Activated T-helper 1 cell treated with anti-CD3 and anti-CD28 coated beads, Interleukin-12 subunit alpha, Interleukin-12 subunit beta, Interleukin-2, Interleukin-4 antibody, amounts not matched to agents 30 ng/mL and 10 ng/mL and 1 ng/mL, durations not matched to agents 14 hours and 24 hours and 36 hours (primary cell): ENCODE measurements around the gene ATP1A4. TPM values are rescaled to one million over a fixed set of nuclear protein-coding genes. Genes with fewer than 3 reads are reported as not detected.

Source experiments
- DNase-seq: peaks from one replicate; pipeline ENCODE4 v3.0.0; 2021; ENCODE audit warnings: low spot score
- H3K27ac Mint-ChIP-seq: one replicate; pipeline ENCODE4 v1.8.0; 2021; ENCODE audit warnings: mild to moderate bottlenecking, mixed read lengths
- H3K27me3 Mint-ChIP-seq: one replicate; pipeline ENCODE4 v1.8.0; 2022; ENCODE audit warnings: mild to moderate bottlenecking, moderate library complexity, mixed read lengths; ENCODE audit not compliant: insufficient read depth
- H3K36me3 Mint-ChIP-seq: one replicate; pipeline ENCODE4 v1.8.0; 2021; ENCODE audit warnings: low read depth, mixed read lengths
- H3K4me1 Mint-ChIP-seq: one replicate; pipeline ENCODE4 v1.8.0; 2021; ENCODE audit warnings: low read depth, mixed read lengths
- H3K4me3 Mint-ChIP-seq: one replicate; pipeline ENCODE4 v1.8.0; 2021; ENCODE audit warnings: mild to moderate bottlenecking, moderate library complexity, mixed read lengths
- H3K9me3 Mint-ChIP-seq: one replicate; pipeline ENCODE4 v1.8.0; 2021; ENCODE audit warnings: mixed read lengths
- intact Hi-C: fragments of 100-400 bp; cut with micrococcal nuclease; formaldehyde crosslinking; loops from one replicate; pipeline ENCODE4 v1.15.1; 2024
- total RNA-seq: library from RNA; stranded (reverse); gene quantifications from 2 replicates; pipeline ENCODE4 v1.2.3, GENCODE V29; 2022

ATP1A4 gene
- total RNA-seq, 1 donor from 2014 or later: not detected

DNA sequence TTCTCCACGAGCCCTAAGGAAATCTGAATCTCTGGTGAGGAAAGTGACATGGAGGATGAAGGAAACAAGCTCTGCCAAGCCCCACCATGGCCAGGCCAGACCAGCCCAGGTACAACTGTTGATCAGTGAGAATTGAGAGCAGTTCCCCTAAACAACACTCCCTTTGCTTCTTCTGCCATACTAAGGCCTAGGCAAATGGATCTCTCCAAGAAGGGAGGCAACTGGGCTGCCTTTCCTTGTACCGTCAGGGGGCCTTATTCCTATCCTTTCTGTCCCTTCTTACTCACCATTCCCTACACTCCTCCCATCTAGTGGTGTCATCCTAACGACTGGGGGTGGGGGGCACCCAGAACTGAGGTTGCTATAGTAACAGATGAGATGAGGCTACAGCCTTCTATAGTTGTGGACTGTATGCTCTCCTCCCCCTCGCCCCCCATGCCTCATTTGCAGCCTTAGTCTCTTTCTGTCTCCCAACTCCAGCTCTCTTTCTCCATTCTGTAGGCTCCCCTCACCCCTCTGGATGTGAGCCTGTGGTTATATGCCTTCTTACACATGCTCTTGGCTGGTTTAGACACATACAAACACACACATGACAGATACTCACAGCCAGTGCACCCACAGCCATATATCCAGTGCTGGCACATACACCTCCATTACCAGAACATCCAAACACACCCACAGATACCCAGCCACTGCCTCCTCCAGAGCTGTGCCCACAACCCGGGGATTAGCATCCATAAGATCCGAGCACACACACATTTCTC is 57.3 kb downstream of the ATP1A4 start:
- peak overlapping the region; percentile 3 for H3K27ac Mint-ChIP-seq
- H3K4me3 Mint-ChIP-seq: no peak overlapping the region
- H3K4me1 Mint-ChIP-seq: peaks cover 49% of the 10 kb centered on the region
- no peaks in the 10 kb centered on the region for H3K9me3 Mint-ChIP-seq
- intact Hi-C loops: no loop called here
- DNase-seq: no peak
- H3K36me3 Mint-ChIP-seq: peaks cover 37% of the 10 kb centered on the region
- no peaks in the 10 kb centered on the region for H3K27me3 Mint-ChIP-seq

DNA sequence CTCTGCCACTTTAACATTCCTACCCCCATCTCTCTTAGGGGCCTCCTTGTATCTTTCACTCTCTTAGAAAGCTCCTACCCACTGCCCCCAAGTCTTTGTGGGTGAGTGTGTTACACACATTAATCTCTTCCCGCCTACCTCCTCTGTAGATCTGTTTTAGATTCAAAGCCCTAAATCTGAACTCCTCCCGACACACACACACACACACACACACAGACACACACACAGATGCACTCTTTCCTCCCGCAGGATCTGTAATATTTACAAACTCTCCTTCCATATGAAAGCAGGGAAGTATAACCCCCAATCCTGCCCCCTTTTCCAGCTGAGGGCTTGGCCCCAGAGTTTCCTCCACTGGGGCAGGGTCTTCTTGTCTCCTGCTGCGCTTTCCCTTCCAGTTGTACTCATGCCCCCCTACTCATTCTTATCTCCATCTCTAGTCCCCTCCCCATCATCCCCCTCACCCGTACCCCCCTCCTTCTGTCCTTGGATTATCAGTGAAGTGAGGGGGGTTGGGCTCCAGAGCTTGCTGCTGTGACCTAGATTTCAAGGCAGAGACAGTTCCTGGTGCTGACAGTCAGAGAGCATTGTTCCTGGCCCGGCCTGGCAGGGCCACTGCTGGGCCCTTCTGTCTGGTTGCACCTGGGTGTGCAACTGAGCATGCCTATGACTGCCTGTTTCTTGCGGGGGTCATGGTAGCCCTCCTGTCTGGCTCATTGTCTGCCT is 58.1 kb downstream of the ATP1A4 start:
- Mint-ChIP-seq H3K27me3 (no peaks in the 10 kb centered on the region), H3K4me3 (no peak overlapping the region), H3K36me3 (peaks cover 42% of the 10 kb centered on the region), H3K9me3 (no peaks in the 10 kb centered on the region), H3K27ac (peak overlapping the region; percentile 14), H3K4me1 (peaks cover 41% of the 10 kb centered on the region)
- no peak for DNase-seq
- intact Hi-C loops: no loop called here

DNA sequence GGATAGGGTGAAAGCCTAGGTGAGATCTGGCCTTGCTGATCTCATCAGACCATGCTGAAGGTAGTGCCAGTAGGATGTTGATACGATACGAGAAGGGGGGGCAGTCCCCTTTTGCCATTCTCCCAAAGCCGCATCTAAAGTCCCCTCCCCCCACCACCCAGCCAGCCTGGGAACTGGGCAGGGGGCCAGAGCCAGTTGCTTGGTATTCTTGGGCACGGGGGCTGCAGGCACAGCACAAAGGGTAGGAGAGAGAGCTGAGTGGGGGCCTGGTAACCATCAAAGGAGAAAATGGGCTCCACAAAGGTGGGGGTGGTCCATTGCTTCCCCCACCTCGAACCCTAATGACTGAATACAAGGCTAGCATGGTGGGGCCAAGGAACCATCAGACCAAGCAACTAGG is 59.2 kb downstream of the ATP1A4 start:
- peaks cover 51% of the 10 kb centered on the region for H3K36me3 Mint-ChIP-seq
- peaks cover 38% of the 10 kb centered on the region for H3K4me1 Mint-ChIP-seq
- no peak for DNase-seq
- intact Hi-C loops: no loop called here
- no peaks in the 10 kb centered on the region for H3K9me3 Mint-ChIP-seq
- no peak overlapping the region for H3K4me3 Mint-ChIP-seq
- no peak overlapping the region for H3K27ac Mint-ChIP-seq
- no peaks in the 10 kb centered on the region for H3K27me3 Mint-ChIP-seq

DNA sequence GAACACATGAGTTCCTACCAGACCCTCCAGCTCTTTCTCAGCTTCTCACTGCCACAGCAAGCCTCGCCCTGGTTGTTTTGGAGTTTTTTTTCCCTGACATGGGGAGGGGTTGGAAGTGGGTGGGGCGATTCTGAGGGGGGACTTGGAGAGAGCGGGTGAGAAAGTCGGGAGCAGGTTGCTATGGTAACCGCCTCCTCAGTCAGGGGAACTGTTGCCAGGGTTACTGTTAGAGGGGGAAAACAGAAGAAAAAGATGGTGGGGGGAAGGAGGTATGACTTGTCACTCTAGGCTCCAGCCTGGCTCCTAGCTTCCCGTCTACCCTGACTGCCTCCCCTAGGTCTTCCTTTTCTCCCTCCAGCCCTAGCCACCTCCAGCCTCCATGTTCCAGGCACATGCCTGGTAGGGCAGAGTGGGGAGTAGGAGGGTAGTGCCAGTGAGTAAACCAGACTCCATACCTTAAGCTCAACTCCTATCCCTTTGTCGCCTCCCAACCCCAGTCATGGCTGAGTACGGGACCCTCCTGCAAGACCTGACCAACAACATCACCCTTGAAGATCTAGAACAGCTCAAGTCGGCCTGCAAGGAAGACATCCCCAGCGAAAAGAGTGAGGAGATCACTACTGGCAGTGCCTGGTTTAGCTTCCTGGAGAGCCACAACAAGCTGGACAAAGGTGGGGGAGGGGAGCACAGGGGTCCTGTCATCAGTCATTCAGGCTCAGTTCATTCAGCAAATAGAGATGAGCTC is 59.8 kb downstream of the ATP1A4 start:
- Mint-ChIP-seq H3K27me3 (no peaks in the 10 kb centered on the region), H3K9me3 (no peaks in the 10 kb centered on the region), H3K27ac (peak overlapping the region; percentile 26), H3K4me1 (peaks cover 35% of the 10 kb centered on the region), H3K36me3 (peaks cover 57% of the 10 kb centered on the region), H3K4me3 (no peak overlapping the region)
- DNase-seq: no peak
- intact Hi-C loops: no loop called here

DNA sequence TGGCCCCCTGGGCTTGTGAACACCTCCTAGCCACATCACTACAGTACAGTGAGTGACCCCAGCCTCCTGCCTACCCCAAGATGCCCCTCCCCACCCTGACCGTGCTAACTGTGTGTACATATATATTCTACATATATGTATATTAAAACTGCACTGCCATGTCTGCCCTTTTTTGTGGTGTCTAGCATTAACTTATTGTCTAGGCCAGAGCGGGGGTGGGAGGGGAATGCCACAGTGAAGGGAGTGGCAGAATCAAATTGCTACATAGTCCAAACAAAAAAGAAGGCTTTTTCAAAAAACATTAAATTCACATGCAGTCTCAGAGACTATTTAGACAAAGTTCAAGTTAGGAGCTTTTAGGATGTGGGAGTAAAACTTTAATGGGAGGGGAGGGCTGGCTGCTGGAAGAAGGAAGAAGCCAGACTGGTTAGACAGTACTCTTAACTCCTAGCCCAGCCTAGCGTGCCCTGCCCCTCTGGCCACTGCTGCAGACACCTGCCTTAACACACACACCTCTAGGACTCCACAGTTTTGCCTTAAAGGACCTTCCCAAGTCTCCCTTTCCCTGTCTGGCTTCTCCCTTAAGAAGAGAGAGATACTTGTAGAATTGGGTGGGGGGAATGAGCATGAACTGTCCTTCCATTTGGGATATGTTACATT is 63.2 kb downstream of the ATP1A4 start:
- Mint-ChIP-seq H3K9me3 (no peaks in the 10 kb centered on the region), H3K27ac (peak overlapping the region; percentile 5), H3K27me3 (no peaks in the 10 kb centered on the region), H3K36me3 (peaks cover 59% of the 10 kb centered on the region), H3K4me1 (peaks cover 10% of the 10 kb centered on the region), H3K4me3 (no peak overlapping the region)
- no peak for DNase-seq
- intact Hi-C loops: no loop called here

DNA sequence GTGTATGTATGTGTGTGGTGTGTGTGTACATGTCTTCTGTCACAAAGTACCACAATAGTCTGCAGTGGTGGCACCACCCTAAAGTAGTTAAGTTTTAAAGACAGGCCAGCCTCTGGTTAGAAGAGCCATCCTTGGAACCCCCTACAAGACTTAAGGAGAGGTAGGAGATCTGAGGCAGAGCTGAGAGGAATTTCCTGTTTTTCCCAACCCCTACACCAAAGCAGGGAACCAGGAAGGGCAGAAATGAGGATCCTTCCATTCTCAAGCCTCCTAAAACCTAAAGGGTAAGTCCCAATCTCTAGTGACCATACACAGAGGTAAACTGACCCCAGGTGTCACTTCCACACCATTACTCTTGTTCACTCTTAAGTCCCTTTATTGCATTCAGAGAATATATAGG is 64.9 kb downstream of the ATP1A4 start:
- H3K4me1 Mint-ChIP-seq: no peaks in the 10 kb centered on the region
- H3K27me3 Mint-ChIP-seq: no peaks in the 10 kb centered on the region
- no peak for DNase-seq
- H3K27ac Mint-ChIP-seq: no peak overlapping the region
- peaks cover 66% of the 10 kb centered on the region for H3K36me3 Mint-ChIP-seq
- H3K4me3 Mint-ChIP-seq: no peak overlapping the region
- no peaks in the 10 kb centered on the region for H3K9me3 Mint-ChIP-seq
- intact Hi-C loops: no loop called here

DNA sequence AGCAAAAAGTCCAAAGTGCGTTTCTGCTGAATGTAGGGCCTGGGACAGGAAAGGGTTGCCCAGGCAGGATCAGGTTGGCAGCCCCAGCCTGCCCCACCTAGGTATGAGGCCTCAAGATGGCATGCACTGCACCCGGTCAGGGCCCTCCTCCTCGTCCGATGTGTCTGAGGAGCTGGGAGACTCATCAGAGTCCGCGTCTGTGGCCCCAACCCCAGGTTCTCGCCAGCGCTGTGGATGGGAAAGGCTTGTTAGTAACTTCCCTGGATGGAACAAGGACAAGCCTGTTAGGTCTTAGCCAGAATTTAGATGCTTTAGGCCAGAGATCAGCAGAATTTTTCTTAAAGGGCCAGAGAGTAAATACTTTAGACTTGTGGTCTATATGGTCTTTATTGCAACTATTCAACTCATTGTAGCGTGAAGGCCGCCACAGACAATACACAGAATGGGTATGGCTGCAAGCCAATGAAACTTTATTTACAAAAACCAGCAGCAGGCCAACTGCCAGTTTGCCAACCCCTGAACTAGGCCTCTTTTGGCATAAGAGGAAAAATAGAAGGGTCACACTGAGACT is 66.2 kb downstream of the ATP1A4 start:
- intact Hi-C loops: no loop called here
- peaks cover 62% of the 10 kb centered on the region for H3K36me3 Mint-ChIP-seq
- H3K27ac Mint-ChIP-seq: no peak overlapping the region
- no peak overlapping the region for H3K4me3 Mint-ChIP-seq
- no peaks in the 10 kb centered on the region for H3K9me3 Mint-ChIP-seq
- no peaks in the 10 kb centered on the region for H3K4me1 Mint-ChIP-seq
- no peaks in the 10 kb centered on the region for H3K27me3 Mint-ChIP-seq
- DNase-seq: no peak

DNA sequence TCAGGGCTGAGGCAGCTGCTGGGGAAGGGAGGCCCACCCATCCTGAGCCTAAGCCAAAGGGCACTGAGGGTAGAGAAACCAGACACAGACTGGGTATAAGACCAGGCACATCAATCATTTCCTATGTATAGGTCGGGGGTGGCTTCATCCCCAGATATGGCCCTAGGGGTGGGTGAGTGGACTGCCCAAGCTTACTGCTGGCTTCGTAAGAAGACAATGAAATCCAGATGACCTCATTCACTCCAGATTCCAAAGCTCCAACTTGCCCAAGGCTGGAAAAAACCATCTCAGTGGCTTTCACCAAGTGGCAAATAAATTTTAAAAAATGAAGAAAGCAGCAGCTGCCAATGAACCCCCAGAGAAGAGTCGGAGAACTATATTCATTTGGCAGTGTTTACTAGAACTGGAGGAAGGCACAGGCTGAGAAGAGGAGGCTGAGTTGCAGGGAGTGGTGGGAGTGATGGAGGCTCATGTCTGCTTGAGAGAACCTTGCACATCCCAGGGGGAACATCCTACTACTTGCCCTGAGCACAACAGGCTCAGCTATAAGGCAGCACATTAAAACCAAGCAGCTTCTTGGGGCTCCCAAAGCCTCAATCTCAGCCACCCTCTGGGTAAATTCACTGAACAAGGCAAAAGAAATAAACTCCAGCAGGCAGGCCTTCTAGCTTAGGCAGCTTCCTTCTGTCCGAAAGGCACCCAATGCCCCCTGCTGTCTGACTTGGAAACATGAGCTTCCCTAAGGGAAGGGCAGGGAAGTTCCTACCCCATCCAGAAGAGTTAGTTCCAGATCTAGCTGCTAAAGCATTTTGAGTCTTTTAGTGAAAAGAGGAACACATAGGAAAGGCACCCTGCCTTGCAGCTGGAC is 67.9 kb downstream of the ATP1A4 start:
- Mint-ChIP-seq H3K27ac (no peak overlapping the region), H3K27me3 (no peaks in the 10 kb centered on the region), H3K36me3 (peaks cover 58% of the 10 kb centered on the region), H3K9me3 (no peaks in the 10 kb centered on the region), H3K4me3 (no peak overlapping the region), H3K4me1 (no peaks in the 10 kb centered on the region)
- DNase-seq: no peak
- intact Hi-C loops: no loop called here

DNA sequence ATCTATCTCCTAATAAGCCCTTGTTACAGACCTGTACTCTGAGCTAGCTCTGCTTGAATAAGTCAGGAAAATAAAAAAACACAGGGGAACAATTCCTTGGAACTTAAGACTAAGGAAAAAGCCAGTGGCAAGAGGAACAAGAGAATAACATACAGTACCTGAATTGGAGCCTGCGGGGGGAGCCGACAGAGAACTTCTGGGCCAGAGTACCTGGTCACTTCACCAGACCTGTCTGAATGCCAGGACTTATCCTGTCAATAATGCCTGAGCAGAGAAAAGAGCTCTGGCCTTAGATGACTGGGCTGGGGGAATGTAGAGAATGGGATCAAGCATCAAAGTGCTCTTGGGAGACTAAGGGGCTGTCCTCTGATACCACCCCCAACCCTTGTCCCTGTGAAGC is 68.9 kb downstream of the ATP1A4 start:
- H3K27ac Mint-ChIP-seq: no peak overlapping the region
- H3K9me3 Mint-ChIP-seq: no peaks in the 10 kb centered on the region
- no peaks in the 10 kb centered on the region for H3K4me1 Mint-ChIP-seq
- intact Hi-C loops: no loop called here
- peaks cover 54% of the 10 kb centered on the region for H3K36me3 Mint-ChIP-seq
- no peaks in the 10 kb centered on the region for H3K27me3 Mint-ChIP-seq
- H3K4me3 Mint-ChIP-seq: no peak overlapping the region
- DNase-seq: no peak

DNA sequence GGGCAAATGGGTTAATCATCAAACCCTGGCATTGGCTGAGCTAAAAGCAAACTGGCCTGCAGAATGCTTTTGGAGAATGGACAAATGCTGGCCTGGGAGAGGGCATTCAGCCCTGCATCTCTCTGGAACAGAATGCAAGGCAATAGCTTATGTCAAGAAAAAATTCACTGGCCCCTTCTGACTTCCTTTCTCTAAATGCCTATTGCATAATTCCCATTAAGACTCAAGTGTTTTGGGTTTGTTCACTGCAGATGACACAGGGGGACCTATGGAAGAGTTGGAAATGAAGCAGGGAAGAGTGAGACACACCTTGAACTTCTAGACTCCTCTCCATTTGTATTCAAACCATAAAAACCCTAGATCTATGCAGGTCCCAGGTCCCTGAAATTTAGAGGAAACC is 69.7 kb downstream of the ATP1A4 start:
- no peak overlapping the region for H3K4me3 Mint-ChIP-seq
- no peak overlapping the region for H3K27ac Mint-ChIP-seq
- intact Hi-C loops: no loop called here
- H3K36me3 Mint-ChIP-seq: peaks cover 46% of the 10 kb centered on the region
- H3K27me3 Mint-ChIP-seq: no peaks in the 10 kb centered on the region
- DNase-seq: no peak
- no peaks in the 10 kb centered on the region for H3K9me3 Mint-ChIP-seq
- no peaks in the 10 kb centered on the region for H3K4me1 Mint-ChIP-seq

DNA sequence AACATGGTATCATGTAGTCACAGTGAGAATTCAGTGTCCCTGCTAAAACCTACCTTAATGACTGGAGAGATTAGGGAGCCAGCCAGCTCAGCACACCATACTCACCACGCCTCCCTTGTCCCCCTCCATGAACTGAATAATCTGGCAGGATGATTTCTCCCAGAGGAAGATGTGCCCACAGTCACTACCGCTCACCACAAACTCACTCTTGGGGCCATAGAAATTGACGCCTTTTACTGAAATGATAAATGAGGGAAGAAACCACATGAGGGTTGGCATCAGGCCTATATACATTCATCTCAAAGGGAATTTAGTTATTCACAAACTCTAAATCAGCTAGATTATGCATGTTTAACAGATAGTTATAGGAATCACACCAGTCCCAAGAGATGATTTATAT is 71.1 kb downstream of the ATP1A4 start:
- peaks cover 37% of the 10 kb centered on the region for H3K36me3 Mint-ChIP-seq
- H3K4me3 Mint-ChIP-seq: no peak overlapping the region
- intact Hi-C loops: no loop called here
- H3K27ac Mint-ChIP-seq: no peak overlapping the region
- no peaks in the 10 kb centered on the region for H3K4me1 Mint-ChIP-seq
- H3K9me3 Mint-ChIP-seq: no peaks in the 10 kb centered on the region
- H3K27me3 Mint-ChIP-seq: no peaks in the 10 kb centered on the region
- no peak for DNase-seq

DNA sequence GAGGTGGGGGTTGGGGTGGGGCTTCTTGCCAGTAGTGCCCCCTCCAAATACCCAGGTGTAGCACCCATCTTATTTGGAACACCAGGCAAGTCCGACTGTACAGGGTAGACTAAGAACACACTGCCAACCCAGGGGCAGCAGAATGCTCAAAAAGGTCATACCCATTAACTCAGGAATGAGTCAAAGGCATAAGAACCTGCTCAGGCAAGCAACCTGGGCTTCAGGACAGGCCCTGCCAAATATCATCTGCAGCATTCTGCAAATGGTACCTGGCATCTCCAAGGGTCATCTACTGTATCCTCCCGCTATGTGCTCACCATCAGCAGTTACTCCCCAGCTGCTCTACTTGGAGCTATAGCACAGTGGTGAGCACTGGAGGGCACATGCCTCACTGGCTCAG is 73.2 kb downstream of the ATP1A4 start:
- intact Hi-C loops: no loop called here
- no peak overlapping the region for H3K27ac Mint-ChIP-seq

More for the DNA sequence above, 73.2 kb downstream of the ATP1A4 start:
- no peaks in the 10 kb centered on the region for H3K27me3 Mint-ChIP-seq
- H3K9me3 Mint-ChIP-seq: no peaks in the 10 kb centered on the region
- H3K36me3 Mint-ChIP-seq: peaks cover 39% of the 10 kb centered on the region
- no peak overlapping the region for H3K4me3 Mint-ChIP-seq
- DNase-seq: no peak
- H3K4me1 Mint-ChIP-seq: no peaks in the 10 kb centered on the region
